Posterior vena cava (tissue), 2 donors: ENCODE measurements around the gene PFAS. TPM values are rescaled to one million over a fixed set of nuclear protein-coding genes. Genes with fewer than 3 reads are reported as not detected.

Source experiments
- DNase-seq: peaks from one replicate; pipeline ENCODE4 v3.0.0-alpha.2; 2020; ENCODE audit warnings: low spot score
- intact Hi-C, 2 donors: fragments of 100-400 bp; cut with DNase I; formaldehyde crosslinking; loops; one replicate each; pipeline versions ENCODE4 v1.14.1 to v1.14.2; 2022 to 2023
- total RNA-seq, 2 donors: library from RNA; stranded (reverse); fragmentation: NEBNext Ultra II Directional; extraction: Animal tissue kit (Norgen Biotek cat#: 25700); gene quantifications; one replicate each; pipeline ENCODE4 v1.2.1, GENCODE V29; 2021
- donor health status: DM: yes; HTN: yes; CAD: no.
- donor health status: DM: yes; HTN: yes; CAD: no.

PFAS gene
- total RNA-seq, 2 donors from 2014 or later, result 20.3 to 23.9 TPM

- intact Hi-C loops, result loop anchor here in 1 of 2 donors (1.0 kb wide), 1 partner anchor 31 kb away; no protein-coding TSS in a partner anchor
- no peak for DNase-seq
Measured at GRCh38 chr17:8256691-8257090, 7.6 kb downstream of the PFAS start.

GRCh38 chr17:8257801-8258200 is 8.7 kb downstream of the PFAS start:
- no peak for DNase-seq
- intact Hi-C loops, result no loop called here

- DNase-seq, result no peak
- intact Hi-C loops, result no loop called here
Measured at GRCh38 chr17:8264320-8264719, 15.2 kb downstream of the PFAS start.

GRCh38 chr17:8264836-8265542 is 15.9 kb downstream of the PFAS start:
- DNase-seq, result no peak
- intact Hi-C loops, result loop anchor here in 1 of 2 donors (5.0 kb wide), 1 partner anchor 802 kb away; no protein-coding TSS in a partner anchor

- DNase-seq, result no peak
- intact Hi-C loops, result loop anchor here in 1 of 2 donors (5.0 kb wide), 1 partner anchor 800 kb away; no protein-coding TSS in a partner anchor
Measured at GRCh38 chr17:8266648-8267479, 17.8 kb downstream of the PFAS start.

GRCh38 chr17:8267480-8268147 is 18.5 kb downstream of the PFAS start:
- intact Hi-C loops, result loop anchor here in 1 of 2 donors (5.0 kb wide), 1 partner anchor 800 kb away; no protein-coding TSS in a partner anchor
- DNase-seq, result no peak

GRCh38 chr17:8268550-8269298 is 19.6 kb downstream of the PFAS start:
- no peak for DNase-seq
- intact Hi-C loops, result loop anchor here in 1 of 2 donors (5.0 kb wide), 1 partner anchor 799 kb away; no protein-coding TSS in a partner anchor

GRCh38 chr17:8272421-8272820 is 23.3 kb downstream of the PFAS start:
- DNase-seq, result no peak
- intact Hi-C loops, result no loop called here

GRCh38 chr17:8273884-8274444 is 24.9 kb downstream of the PFAS start:
- intact Hi-C loops, result no loop called here
- DNase-seq, result no peak

GRCh38 chr17:8274816-8275215 is 25.7 kb downstream of the PFAS start:
- DNase-seq, result no peak
- intact Hi-C loops, result no loop called here

- intact Hi-C loops, result no loop called here
- DNase-seq, result no peak
Measured at GRCh38 chr17:8275421-8276290, 26.6 kb downstream of the PFAS start.

GRCh38 chr17:8277317-8277716 is 28.2 kb downstream of the PFAS start:
- intact Hi-C loops, result no loop called here
- DNase-seq, result no peak

- intact Hi-C loops, result no loop called here
- DNase-seq, result no peak
Measured at GRCh38 chr17:8282345-8282744, 33.3 kb downstream of the PFAS start.

GRCh38 chr17:8283356-8283755 is 34.3 kb downstream of the PFAS start:
- DNase-seq, result no peak
- intact Hi-C loops, result no loop called here

GRCh38 chr17:8284126-8284525 is 35.0 kb downstream of the PFAS start:
- DNase-seq, result no peak
- intact Hi-C loops, result no loop called here

- intact Hi-C loops, result loop anchor here in 1 of 2 donors (5.0 kb wide), 1 partner anchor 98 kb away; no protein-coding TSS in a partner anchor
Measured at GRCh38 chr17:8285270-8286181, 36.4 kb downstream of the PFAS start.

More at GRCh38 chr17:8285270-8286181, 36.4 kb downstream of the PFAS start:
- no peak for DNase-seq
